Cardiac fibroblast (primary cell): ENCODE data around the gene NAA11.

ENCODE experiments used
- DNase-seq, 2 donors: peaks; one replicate each; pipeline versions ENCODE4 v3.0.0 to v3.0.0-alpha.2; 2010; ENCODE audit warnings: low read depth in 2 of 2
- H3K4me3 ChIP-seq, 2 donors: replicated peaks in 1 of 2; 1 replicate in 1 of 2; 2 replicates in 1 of 2; pipeline ENCODE4 v1.5.1; 2011; ENCODE audit warnings: low read depth in 2 of 2, low read length in 2 of 2, mild to moderate bottlenecking in 2 of 2, moderate library complexity in 1 of 2
- TF ChIP-seq, protein P1 (sequence below): IDR thresholded peaks from one replicate; pipeline ENCODE4 v1.5.1; 2011; ENCODE audit warnings: low read depth, mild to moderate bottlenecking, low read length, inconsistent platforms

The NAA11 gene

DNA sequence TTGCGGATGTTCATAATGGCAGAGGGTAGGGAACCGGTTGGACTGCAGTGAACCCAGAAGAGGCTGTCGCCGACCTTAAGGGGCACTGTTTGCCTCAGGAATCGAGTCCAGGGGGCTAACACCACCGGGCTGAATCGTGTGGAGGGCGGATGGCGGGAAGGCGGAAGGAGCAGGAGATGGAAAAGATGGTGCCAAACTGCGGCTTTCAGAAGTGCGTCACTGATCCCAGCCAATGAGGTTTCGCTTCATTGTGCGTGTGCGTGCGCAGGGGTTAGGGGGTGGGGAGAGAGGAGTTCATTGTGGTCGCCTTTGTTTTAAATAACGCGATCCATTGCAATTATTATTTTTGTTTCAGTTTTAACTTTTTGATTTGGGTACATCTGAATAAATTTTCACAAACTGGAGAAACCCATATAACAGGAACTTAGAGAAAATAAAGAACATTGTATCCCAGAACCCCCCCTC, at the start of gene NAA11:
Gene NAA11 (minus strand): TSS at position 198 of the 465 bp plus-strand sequence. CDS start 184 bp downstream, at position 14.
- H3K4me3 ChIP-seq: no peak within 1 kb of the TSS
- no peak for DNase-seq
- TF ChIP-seq, protein P1, sequence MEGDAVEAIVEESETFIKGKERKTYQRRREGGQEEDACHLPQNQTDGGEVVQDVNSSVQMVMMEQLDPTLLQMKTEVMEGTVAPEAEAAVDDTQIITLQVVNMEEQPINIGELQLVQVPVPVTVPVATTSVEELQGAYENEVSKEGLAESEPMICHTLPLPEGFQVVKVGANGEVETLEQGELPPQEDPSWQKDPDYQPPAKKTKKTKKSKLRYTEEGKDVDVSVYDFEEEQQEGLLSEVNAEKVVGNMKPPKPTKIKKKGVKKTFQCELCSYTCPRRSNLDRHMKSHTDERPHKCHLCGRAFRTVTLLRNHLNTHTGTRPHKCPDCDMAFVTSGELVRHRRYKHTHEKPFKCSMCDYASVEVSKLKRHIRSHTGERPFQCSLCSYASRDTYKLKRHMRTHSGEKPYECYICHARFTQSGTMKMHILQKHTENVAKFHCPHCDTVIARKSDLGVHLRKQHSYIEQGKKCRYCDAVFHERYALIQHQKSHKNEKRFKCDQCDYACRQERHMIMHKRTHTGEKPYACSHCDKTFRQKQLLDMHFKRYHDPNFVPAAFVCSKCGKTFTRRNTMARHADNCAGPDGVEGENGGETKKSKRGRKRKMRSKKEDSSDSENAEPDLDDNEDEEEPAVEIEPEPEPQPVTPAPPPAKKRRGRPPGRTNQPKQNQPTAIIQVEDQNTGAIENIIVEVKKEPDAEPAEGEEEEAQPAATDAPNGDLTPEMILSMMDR: no peak

DNA sequence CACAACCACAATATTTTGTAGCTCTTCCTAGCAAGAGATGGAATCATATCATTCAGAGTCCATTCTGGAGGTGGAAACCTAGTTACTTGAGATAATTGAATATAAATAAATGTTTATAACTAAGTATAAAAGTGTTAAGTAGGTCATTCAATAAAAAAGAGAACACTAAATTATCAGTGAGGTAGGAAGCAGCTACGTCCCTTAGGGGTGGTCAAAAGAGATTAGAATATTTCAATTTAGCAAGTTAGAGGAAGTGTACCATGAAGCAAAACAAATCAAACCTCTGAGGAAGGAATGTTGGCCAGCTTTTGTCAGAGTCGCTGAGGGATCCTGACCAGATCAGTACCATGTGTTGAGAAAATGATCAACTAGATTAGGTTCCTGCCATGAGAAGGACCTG, 44.2 kb upstream of the NAA11 start:
- DNase-seq: no peak
- no peak overlapping the region for H3K4me3 ChIP-seq
- TF ChIP-seq, protein P1: no peak

DNA sequence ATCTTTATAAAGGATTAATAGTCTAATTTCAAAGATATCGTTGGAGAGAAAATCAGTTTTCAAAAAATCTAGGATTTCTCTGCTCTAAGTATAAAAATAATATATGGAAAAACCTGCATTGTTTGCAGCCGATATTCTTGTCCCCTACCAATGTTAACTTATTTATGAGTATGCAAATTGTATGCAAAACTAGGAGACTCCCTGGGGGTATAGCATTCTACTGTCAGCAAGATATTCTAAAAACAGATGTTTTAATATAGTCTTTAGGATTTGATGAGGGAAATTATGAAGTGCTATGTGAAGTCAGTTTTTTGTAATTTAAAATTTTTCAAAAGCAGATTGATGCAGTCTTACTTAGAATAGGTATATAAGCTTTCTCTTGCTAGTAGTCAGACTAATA, 41.2 kb upstream of the NAA11 start:
- TF ChIP-seq, protein P1: no peak
- DNase-seq: no peak
- no peak overlapping the region for H3K4me3 ChIP-seq

DNA sequence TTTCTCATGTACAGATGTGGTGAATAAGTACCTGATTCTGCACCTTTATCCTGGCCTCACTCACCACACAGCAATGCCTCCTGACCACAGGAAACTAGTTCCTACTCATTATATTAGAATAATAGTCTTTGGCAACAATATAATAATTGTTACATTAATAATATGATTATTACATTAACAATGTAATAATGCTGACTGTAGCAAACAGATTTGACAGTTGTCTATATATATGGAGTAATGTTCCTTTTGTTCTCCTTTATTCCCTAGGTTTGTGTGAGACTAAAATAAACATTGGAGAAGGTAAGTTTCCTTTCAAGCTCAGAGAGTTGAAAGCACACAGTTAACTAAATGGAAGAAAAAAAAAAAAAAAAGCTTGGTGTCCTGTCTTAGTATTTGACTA, 40.6 kb upstream of the NAA11 start:
- no peak overlapping the region for H3K4me3 ChIP-seq
- TF ChIP-seq, protein P1: no peak
- DNase-seq: no peak

DNA sequence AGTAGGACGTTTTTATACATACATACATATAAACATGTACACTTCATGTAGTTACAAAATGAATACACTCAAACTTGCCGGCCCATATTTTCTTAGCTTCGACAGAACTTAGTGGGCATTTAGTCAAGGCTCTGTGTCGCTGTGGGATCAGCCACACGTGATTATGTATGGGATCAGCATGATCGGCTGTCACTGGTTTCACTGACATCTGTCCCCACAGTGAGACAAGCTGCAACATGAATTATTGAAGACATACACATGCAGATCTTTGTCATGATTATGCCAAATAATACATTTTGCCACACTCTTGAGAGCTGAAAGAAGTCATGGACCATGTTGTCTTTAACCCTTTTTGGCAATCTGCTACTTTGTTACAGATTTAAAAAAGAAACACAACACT, 38.2 kb upstream of the NAA11 start:
- no peak overlapping the region for H3K4me3 ChIP-seq
- TF ChIP-seq, protein P1: no peak
- DNase-seq: no peak

DNA sequence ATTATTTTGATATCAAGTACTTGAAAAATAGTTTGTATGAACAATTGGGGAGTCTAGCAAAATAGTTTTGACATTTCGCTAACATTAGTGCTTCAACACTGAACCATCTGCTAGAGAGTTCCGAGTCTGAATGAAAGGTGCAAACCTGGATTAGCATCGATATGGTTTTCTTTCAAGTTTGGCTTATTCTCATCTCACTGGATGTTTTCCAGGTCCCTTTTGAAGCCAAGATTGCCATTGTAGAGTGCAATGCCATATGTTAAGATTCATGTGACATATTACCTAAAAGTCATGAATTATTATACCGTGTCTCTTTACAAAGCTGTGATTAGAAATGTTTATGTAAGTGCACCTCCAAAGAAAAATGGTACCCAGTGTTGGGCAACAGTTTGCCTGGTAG, 36.8 kb upstream of the NAA11 start:
- DNase-seq: no peak
- TF ChIP-seq, protein P1: no peak

DNA sequence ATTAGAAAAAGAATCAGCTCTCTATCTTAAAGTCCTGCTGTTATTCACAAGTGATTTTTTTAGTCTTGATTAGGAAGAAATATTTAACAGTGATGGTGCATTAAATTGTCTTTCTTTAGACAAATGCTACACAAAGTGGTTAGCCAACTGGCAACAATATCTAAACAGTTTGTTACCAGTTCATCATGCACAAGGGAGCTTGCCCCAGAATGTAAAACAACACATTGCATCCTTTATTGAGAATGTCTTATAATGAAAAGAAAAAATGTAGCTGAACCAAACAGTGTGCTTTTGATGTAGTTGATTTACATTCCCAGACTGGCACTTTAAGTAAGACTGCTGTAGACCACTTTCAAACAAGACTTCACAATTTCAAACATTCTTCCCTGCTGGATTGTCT, 34.1 kb upstream of the NAA11 start:
- H3K4me3 ChIP-seq: no peak overlapping the region
- TF ChIP-seq, protein P1: no peak
- no peak for DNase-seq

More for the DNA sequence above, 36.8 kb upstream of the NAA11 start:
- no peak overlapping the region for H3K4me3 ChIP-seq
